ENCODE results near the gene DUSP16. TPM values are rescaled to one million over a fixed set of nuclear protein-coding genes. Genes with fewer than 3 reads are reported as not detected.
A peak's percentile ranks its signal among the peaks of the same experiment; 100 is the strongest.

The DUSP16 gene
- total RNA-seq, 2 donors from 2014 or later: 12.9 to 23.4 TPM

GRCh38 chr12:12428047-12428446, 134.6 kb downstream of the DUSP16 start:
- H3K4me1 ChIP-seq (ENCODE audit: control insufficient read depth in 1 of 2, low read depth in 2 of 2): peaks cover 26 to 53% of the 10 kb centered on the region in 2 donors
- peaks cover 9% of the 10 kb centered on the region for H3K9me3 ChIP-seq
- ATAC-seq (ENCODE audit: insufficient number of reproducible peaks, low FRiP score, low read depth) (no peak), DNase-seq (ENCODE audit: low spot score) (no peak)
- H3K27ac ChIP-seq: no peak overlapping the region
- no peaks in the 10 kb centered on the region for H3K36me3 ChIP-seq
- TF ChIP-seq, protein P1, sequence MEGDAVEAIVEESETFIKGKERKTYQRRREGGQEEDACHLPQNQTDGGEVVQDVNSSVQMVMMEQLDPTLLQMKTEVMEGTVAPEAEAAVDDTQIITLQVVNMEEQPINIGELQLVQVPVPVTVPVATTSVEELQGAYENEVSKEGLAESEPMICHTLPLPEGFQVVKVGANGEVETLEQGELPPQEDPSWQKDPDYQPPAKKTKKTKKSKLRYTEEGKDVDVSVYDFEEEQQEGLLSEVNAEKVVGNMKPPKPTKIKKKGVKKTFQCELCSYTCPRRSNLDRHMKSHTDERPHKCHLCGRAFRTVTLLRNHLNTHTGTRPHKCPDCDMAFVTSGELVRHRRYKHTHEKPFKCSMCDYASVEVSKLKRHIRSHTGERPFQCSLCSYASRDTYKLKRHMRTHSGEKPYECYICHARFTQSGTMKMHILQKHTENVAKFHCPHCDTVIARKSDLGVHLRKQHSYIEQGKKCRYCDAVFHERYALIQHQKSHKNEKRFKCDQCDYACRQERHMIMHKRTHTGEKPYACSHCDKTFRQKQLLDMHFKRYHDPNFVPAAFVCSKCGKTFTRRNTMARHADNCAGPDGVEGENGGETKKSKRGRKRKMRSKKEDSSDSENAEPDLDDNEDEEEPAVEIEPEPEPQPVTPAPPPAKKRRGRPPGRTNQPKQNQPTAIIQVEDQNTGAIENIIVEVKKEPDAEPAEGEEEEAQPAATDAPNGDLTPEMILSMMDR (IDR thresholded peaks at IDR 0.05): no peak
- H3K27me3 ChIP-seq (replicated peaks; ENCODE audit: insufficient read depth): no peaks in the 10 kb centered on the region
- no peak overlapping the region for H3K4me3 ChIP-seq

GRCh38 chr12:12427568-12427967, 135.1 kb downstream of the DUSP16 start:
- peaks cover 12% of the 10 kb centered on the region for H3K9me3 ChIP-seq
- peaks cover 26 to 48% of the 10 kb centered on the region in 2 donors for H3K4me1 ChIP-seq (ENCODE audit: control insufficient read depth in 1 of 2, low read depth in 2 of 2)
- ATAC-seq (ENCODE audit: insufficient number of reproducible peaks, low FRiP score, low read depth) (no peak), DNase-seq (ENCODE audit: low spot score) (no peak)
- H3K4me3 ChIP-seq: no peak overlapping the region
- TF ChIP-seq, protein P1 (IDR thresholded peaks at IDR 0.05): no peak
- H3K27ac ChIP-seq: no peak overlapping the region
- no peaks in the 10 kb centered on the region for H3K36me3 ChIP-seq
- no peaks in the 10 kb centered on the region for H3K27me3 ChIP-seq (replicated peaks; ENCODE audit: insufficient read depth)

DNA sequence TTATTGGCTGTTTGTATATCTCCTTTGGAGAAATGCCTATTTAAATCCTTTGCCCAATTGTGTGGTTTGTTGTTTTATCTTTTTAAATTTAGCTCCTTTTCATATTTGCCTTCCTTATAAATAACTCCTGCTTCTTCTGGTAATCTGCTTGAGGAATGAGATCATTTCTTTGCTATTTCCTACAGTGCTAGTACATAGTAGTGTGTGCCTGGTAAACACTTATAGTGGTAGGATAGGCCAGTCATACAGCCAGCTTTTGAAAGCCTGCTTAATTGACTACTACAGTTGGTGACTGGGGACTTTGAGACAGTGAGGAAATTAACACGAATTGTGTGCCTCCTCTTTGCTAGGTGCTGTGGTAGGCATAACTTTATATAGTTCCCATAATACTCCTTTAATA, 137.0 kb downstream of the DUSP16 start:
- TF ChIP-seq, protein P1 (IDR thresholded peaks at IDR 0.05): no peak
- Histone ChIP-seq H3K4me1 (ENCODE audit: control insufficient read depth in 1 of 2, low read depth in 2 of 2) (peaks cover 18 to 32% of the 10 kb centered on the region in 2 donors), H3K9me3 (peaks cover 12% of the 10 kb centered on the region), H3K4me3 (no peak overlapping the region), H3K27me3 (replicated peaks; ENCODE audit: insufficient read depth) (no peaks in the 10 kb centered on the region), H3K27ac (peak overlapping the region; percentile 73 to 74), H3K36me3 (no peaks in the 10 kb centered on the region)
- DNase-seq (ENCODE audit: low spot score): no peak
- ATAC-seq (ENCODE audit: insufficient number of reproducible peaks, low FRiP score, low read depth): peak; percentile 94

GRCh38 chr12:12425001-12425400, 137.7 kb downstream of the DUSP16 start:
- Histone ChIP-seq H3K27ac (peak overlapping the region; percentile 7 to 74), H3K27me3 (replicated peaks; ENCODE audit: insufficient read depth) (no peaks in the 10 kb centered on the region), H3K36me3 (no peaks in the 10 kb centered on the region), H3K4me1 (ENCODE audit: control insufficient read depth in 1 of 2, low read depth in 2 of 2) (peaks cover 18 to 32% of the 10 kb centered on the region in 2 donors), H3K4me3 (no peak overlapping the region), H3K9me3 (peaks cover 12% of the 10 kb centered on the region)
- DNase-seq (ENCODE audit: low spot score) (no peak), ATAC-seq (ENCODE audit: insufficient number of reproducible peaks, low FRiP score, low read depth) (no peak)
- TF ChIP-seq, protein P1 (IDR thresholded peaks at IDR 0.05): no peak

Other genes starting within 250 kb of the DUSP16 start
- gene MANSC1, start 212.6 kb downstream of the DUSP16 start, total RNA-seq: 10 to 100 TPM; 36.6 to 38.1 TPM
- 10 to 100 TPM; 20.6 to 27.1 TPM for gene BORCS5, start 205.8 kb downstream of the DUSP16 start, total RNA-seq
- 10 to 100 TPM; 41.7 to 44.6 TPM for gene CREBL2, start 49.0 kb upstream of the DUSP16 start, total RNA-seq
- under 1 TPM in 1 of 2 donors, not detected in 1; 0.35 TPM for gene GPR19, start 133.3 kb upstream of the DUSP16 start, total RNA-seq
- 10 to 100 TPM; 61.9 to 63.5 TPM for gene CDKN1B, start 154.5 kb upstream of the DUSP16 start, total RNA-seq
- 10 to 100 TPM; 38.4 to 70.7 TPM for gene APOLD1, start 222.8 kb upstream of the DUSP16 start, total RNA-seq

Measured in thoracic aorta (tissue), 2 donors.